Measurements from ENCODE around the gene MORC4. TPM values are rescaled to one million over a fixed set of nuclear protein-coding genes. Genes with fewer than 3 reads are reported as not detected.

MORC4 gene
- total RNA-seq, 1 donor from 2014 or later: 23.5 TPM

GRCh38 chrX:107008034-107008433, 8.0 kb upstream of the MORC4 start:
- H3K4me1 Mint-ChIP-seq (ENCODE audit: unreplicated experiment): no peaks in the 10 kb centered on the region
- H3K36me3 Mint-ChIP-seq (ENCODE audit: unreplicated experiment): no peaks in the 10 kb centered on the region
- H3K9me3 Mint-ChIP-seq (ENCODE audit: unreplicated experiment): peaks cover 13% of the 10 kb centered on the region
- H3K4me3 Mint-ChIP-seq (ENCODE audit: unreplicated experiment): no peak overlapping the region
- H3K27me3 Mint-ChIP-seq (ENCODE audit: unreplicated experiment): no peaks in the 10 kb centered on the region
- no peak overlapping the region for H3K27ac Mint-ChIP-seq (ENCODE audit: unreplicated experiment)
- no peak for DNase-seq (ENCODE audit: extremely low spot score, unreplicated experiment)
- TF ChIP-seq CTCF (IDR thresholded peaks at IDR 0.05): no peak

- no peak for DNase-seq (ENCODE audit: extremely low spot score, unreplicated experiment)
- peak overlapping the region; percentile 91 for H3K4me3 Mint-ChIP-seq (ENCODE audit: unreplicated experiment)
- peaks cover 11% of the 10 kb centered on the region for H3K4me1 Mint-ChIP-seq (ENCODE audit: unreplicated experiment)
- peak overlapping the region; percentile 79 for H3K27ac Mint-ChIP-seq (ENCODE audit: unreplicated experiment)
- no peaks in the 10 kb centered on the region for H3K36me3 Mint-ChIP-seq (ENCODE audit: unreplicated experiment)
- peak; percentile 55 for TF ChIP-seq CTCF (IDR thresholded peaks at IDR 0.05)
- H3K9me3 Mint-ChIP-seq (ENCODE audit: unreplicated experiment): no peaks in the 10 kb centered on the region
- H3K27me3 Mint-ChIP-seq (ENCODE audit: unreplicated experiment): no peaks in the 10 kb centered on the region
Observed at GRCh38 chrX:106999002-106999975, 723 bp downstream of the MORC4 start.

GRCh38 chrX:106997611-106998010, 2.4 kb downstream of the MORC4 start:
- H3K36me3 Mint-ChIP-seq (ENCODE audit: unreplicated experiment): no peaks in the 10 kb centered on the region
- no peaks in the 10 kb centered on the region for H3K27me3 Mint-ChIP-seq (ENCODE audit: unreplicated experiment)
- no peaks in the 10 kb centered on the region for H3K9me3 Mint-ChIP-seq (ENCODE audit: unreplicated experiment)
- no peak for TF ChIP-seq CTCF (IDR thresholded peaks at IDR 0.05)
- DNase-seq (ENCODE audit: extremely low spot score, unreplicated experiment): no peak
- H3K4me1 Mint-ChIP-seq (ENCODE audit: unreplicated experiment): peaks cover 11% of the 10 kb centered on the region
- H3K4me3 Mint-ChIP-seq (ENCODE audit: unreplicated experiment): no peak overlapping the region
- H3K27ac Mint-ChIP-seq (ENCODE audit: unreplicated experiment): no peak overlapping the region

GRCh38 chrX:106995678-106996077, 4.3 kb downstream of the MORC4 start:
- TF ChIP-seq CTCF (IDR thresholded peaks at IDR 0.05): no peak
- Mint-ChIP-seq H3K4me1 (ENCODE audit: unreplicated experiment) (peaks cover 11% of the 10 kb centered on the region), H3K27ac (ENCODE audit: unreplicated experiment) (no peak overlapping the region), H3K36me3 (ENCODE audit: unreplicated experiment) (peaks cover 7% of the 10 kb centered on the region), H3K27me3 (ENCODE audit: unreplicated experiment) (no peaks in the 10 kb centered on the region), H3K4me3 (ENCODE audit: unreplicated experiment) (no peak overlapping the region), H3K9me3 (ENCODE audit: unreplicated experiment) (no peaks in the 10 kb centered on the region)
- no peak for DNase-seq (ENCODE audit: extremely low spot score, unreplicated experiment)

- Mint-ChIP-seq H3K4me1 (ENCODE audit: unreplicated experiment) (no peaks in the 10 kb centered on the region), H3K9me3 (ENCODE audit: unreplicated experiment) (no peaks in the 10 kb centered on the region), H3K27ac (ENCODE audit: unreplicated experiment) (no peak overlapping the region), H3K4me3 (ENCODE audit: unreplicated experiment) (no peak overlapping the region), H3K36me3 (ENCODE audit: unreplicated experiment) (peaks cover 15% of the 10 kb centered on the region), H3K27me3 (ENCODE audit: unreplicated experiment) (no peaks in the 10 kb centered on the region)
- no peak for DNase-seq (ENCODE audit: extremely low spot score, unreplicated experiment)
- no peak for TF ChIP-seq CTCF (IDR thresholded peaks at IDR 0.05)
Observed at GRCh38 chrX:106987488-106987887, 12.5 kb downstream of the MORC4 start.

Data from osteocyte (in vitro differentiated cells).